WTC11 (cell line): ENCODE results near the gene FAM53A. TPM values are rescaled to one million over a fixed set of nuclear protein-coding genes. Genes with fewer than 3 reads are reported as not detected.

Source experiments
- ATAC-seq: fragments of 200-7000 bp; cut with Tn5 transposase; 2 replicates; pipeline ENCODE4 v1.10.0; 2021; ENCODE audit warnings: mild to moderate bottlenecking, moderate library complexity
- CTCF ChIA-PET: fragments of 300-600 bp; sonication (Branson Sonifier 250); formaldehyde crosslinking; loops from one replicate; lab custom pipeline; 2021; ENCODE audit warnings: antibody characterized with exemption; lab: Charles Lee
- POLR2A ChIA-PET: fragments of 350-600 bp; sonication (Branson Sonifier 250); formaldehyde crosslinking; loops from one replicate; lab custom pipeline; 2021; ENCODE audit warnings: antibody characterized with exemption; lab: Charles Lee
- DNase-seq: peaks from one replicate; pipeline ENCODE4 v3.0.0; 2021; ENCODE audit warnings: low spot score
- H3K27ac Mint-ChIP-seq: 2 replicates; pipeline ENCODE4 v1.8.0; 2021; ENCODE audit warnings: mixed read lengths
- H3K27me3 Mint-ChIP-seq: 2 replicates; pipeline ENCODE4 v1.8.0; 2021; ENCODE audit warnings: low read depth, mild to moderate bottlenecking, moderate library complexity, mixed read lengths
- H3K36me3 Mint-ChIP-seq: 2 replicates; pipeline ENCODE4 v1.8.0; 2021; ENCODE audit warnings: mixed read lengths
- H3K4me1 Mint-ChIP-seq: 2 replicates; pipeline ENCODE4 v1.8.0; 2022; ENCODE audit warnings: mixed read lengths
- H3K4me3 Mint-ChIP-seq: 2 replicates; pipeline ENCODE4 v1.8.0; 2021; ENCODE audit warnings: mild to moderate bottlenecking, moderate library complexity, mixed read lengths
- H3K9me3 Mint-ChIP-seq: 2 replicates; pipeline ENCODE4 v1.8.0; 2021; ENCODE audit warnings: mixed read lengths
- ATF1 ChIP-seq: sonication (generic); formaldehyde crosslinking; IDR thresholded peaks from 2 replicates; pipeline ENCODE4 v1.8.1; 2023; ENCODE audit warnings: mild to moderate bottlenecking, moderate library complexity, missing genetic modification reagents
- ATF6 ChIP-seq: sonication (generic); formaldehyde crosslinking; IDR thresholded peaks from 2 replicates; pipeline ENCODE4 v1.8.1; 2023; ENCODE audit warnings: mild to moderate bottlenecking, missing genetic modification reagents
- E2F5 ChIP-seq: sonication (generic); formaldehyde crosslinking; IDR thresholded peaks from 2 replicates; pipeline ENCODE4 v1.8.1; 2022; ENCODE audit warnings: mild to moderate bottlenecking, moderate library complexity, missing genetic modification reagents
- EMX1 ChIP-seq: fragments of 250-450 bp; sonication (Bioruptor Pico); IDR thresholded peaks from 2 replicates; pipeline ENCODE4 v1.8.0; 2021; ENCODE audit warnings: mild to moderate bottlenecking
- FOXJ3 ChIP-seq: sonication (generic); formaldehyde crosslinking; IDR thresholded peaks from 2 replicates; pipeline ENCODE4 v1.9.0; 2021; ENCODE audit warnings: missing genetic modification reagents, mild to moderate bottlenecking, borderline replicate concordance
- FOXP1 ChIP-seq: sonication (generic); formaldehyde crosslinking; IDR thresholded peaks from 2 replicates; pipeline ENCODE4 v1.8.0; 2022; ENCODE audit warnings: missing genetic modification reagents, mild to moderate bottlenecking, moderate library complexity, borderline replicate concordance
- GRHL2 ChIP-seq: fragments of 250-450 bp; sonication (Bioruptor Pico); IDR thresholded peaks from 2 replicates; pipeline ENCODE4 v1.8.0; 2022; ENCODE audit warnings: mild to moderate bottlenecking, moderate library complexity; ENCODE audit not compliant: insufficient replicate concordance, severe bottlenecking
- MYBL2 ChIP-seq: sonication (generic); formaldehyde crosslinking; IDR thresholded peaks from 2 replicates; pipeline ENCODE4 v1.8.1; 2023; ENCODE audit warnings: mild to moderate bottlenecking, moderate library complexity, missing genetic modification reagents
- NFATC4 ChIP-seq: fragments of 250-450 bp; sonication (Bioruptor Pico); IDR thresholded peaks from 2 replicates; pipeline ENCODE4 v1.9.0; 2021; ENCODE audit warnings: mild to moderate bottlenecking
- NR3C1 ChIP-seq: sonication (generic); formaldehyde crosslinking; conservative IDR thresholded peaks from 2 replicates; pipeline ENCODE4 v1.8.1; 2023; ENCODE audit warnings: low read depth, mild to moderate bottlenecking, missing genetic modification reagents
- OVOL2 ChIP-seq: fragments of 250-450 bp; sonication (Bioruptor Pico); IDR thresholded peaks from 2 replicates; pipeline ENCODE4 v1.9.0; 2021; ENCODE audit warnings: mild to moderate bottlenecking, borderline replicate concordance
- RELA ChIP-seq: sonication (generic); formaldehyde crosslinking; IDR thresholded peaks from 2 replicates; pipeline ENCODE4 v1.8.1; 2022; ENCODE audit warnings: missing genetic modification reagents, mild to moderate bottlenecking, borderline replicate concordance
- RORB ChIP-seq: fragments of 250-450 bp; sonication (Bioruptor Pico); IDR thresholded peaks from 2 replicates; pipeline ENCODE4 v1.9.0; 2021; ENCODE audit warnings: mild to moderate bottlenecking
- TEAD1 ChIP-seq: sonication (generic); formaldehyde crosslinking; IDR thresholded peaks from 2 replicates; pipeline ENCODE4 v1.8.0; 2022; ENCODE audit warnings: mild to moderate bottlenecking, missing genetic modification reagents
- TEAD4 ChIP-seq: sonication (generic); formaldehyde crosslinking; IDR thresholded peaks from 2 replicates; pipeline ENCODE4 v1.8.0; 2022; ENCODE audit warnings: mild to moderate bottlenecking, missing genetic modification reagents
- USF2 ChIP-seq: sonication (generic); formaldehyde crosslinking; IDR thresholded peaks from 2 replicates; pipeline ENCODE4 v1.8.1; 2023; ENCODE audit warnings: mild to moderate bottlenecking, missing genetic modification reagents, moderate library complexity
- ZNF138 ChIP-seq: sonication (generic); formaldehyde crosslinking; conservative IDR thresholded peaks from 2 replicates; pipeline ENCODE4 v1.8.1; 2022; ENCODE audit warnings: mild to moderate bottlenecking, moderate library complexity, missing genetic modification reagents
- ZNF263 ChIP-seq: sonication (generic); formaldehyde crosslinking; IDR thresholded peaks from 2 replicates; pipeline ENCODE4 v1.8.1; 2022; ENCODE audit warnings: low read depth, mild to moderate bottlenecking, moderate library complexity, missing genetic modification reagents
- ZNF423 ChIP-seq: fragments of 250-450 bp; sonication (Bioruptor Pico); IDR thresholded peaks from 2 replicates; pipeline ENCODE4 v2.1.2; 2022; ENCODE audit warnings: mild to moderate bottlenecking, moderate library complexity
- ZNF512 ChIP-seq: sonication (generic); formaldehyde crosslinking; IDR thresholded peaks from 2 replicates; pipeline ENCODE4 v1.8.1; 2022; ENCODE audit warnings: missing genetic modification reagents, borderline replicate concordance
- total RNA-seq: library from RNA; stranded (reverse); gene quantifications from 3 replicates; pipeline ENCODE4 v1.2.3, GENCODE V29; 2021
- TF ChIP-seq, protein P1 (sequence below): sonication (generic); formaldehyde crosslinking; IDR thresholded peaks from 2 replicates; pipeline ENCODE4 v1.8.0; 2022; ENCODE audit warnings: mild to moderate bottlenecking, missing genetic modification reagents
- TF ChIP-seq, protein P2 (sequence below): sonication (generic); formaldehyde crosslinking; IDR thresholded peaks from 2 replicates; pipeline ENCODE4 v1.8.1; 2022; ENCODE audit warnings: low read depth, missing genetic modification reagents, borderline replicate concordance
- TF ChIP-seq, protein P3 (sequence below): sonication (generic); formaldehyde crosslinking; IDR thresholded peaks from 2 replicates; pipeline ENCODE4 v1.8.0; 2022; ENCODE audit warnings: mild to moderate bottlenecking, missing genetic modification reagents

FAM53A gene
- total RNA-seq, 1 experiment from 2014 or later, result 2.9 TPM

DNA sequence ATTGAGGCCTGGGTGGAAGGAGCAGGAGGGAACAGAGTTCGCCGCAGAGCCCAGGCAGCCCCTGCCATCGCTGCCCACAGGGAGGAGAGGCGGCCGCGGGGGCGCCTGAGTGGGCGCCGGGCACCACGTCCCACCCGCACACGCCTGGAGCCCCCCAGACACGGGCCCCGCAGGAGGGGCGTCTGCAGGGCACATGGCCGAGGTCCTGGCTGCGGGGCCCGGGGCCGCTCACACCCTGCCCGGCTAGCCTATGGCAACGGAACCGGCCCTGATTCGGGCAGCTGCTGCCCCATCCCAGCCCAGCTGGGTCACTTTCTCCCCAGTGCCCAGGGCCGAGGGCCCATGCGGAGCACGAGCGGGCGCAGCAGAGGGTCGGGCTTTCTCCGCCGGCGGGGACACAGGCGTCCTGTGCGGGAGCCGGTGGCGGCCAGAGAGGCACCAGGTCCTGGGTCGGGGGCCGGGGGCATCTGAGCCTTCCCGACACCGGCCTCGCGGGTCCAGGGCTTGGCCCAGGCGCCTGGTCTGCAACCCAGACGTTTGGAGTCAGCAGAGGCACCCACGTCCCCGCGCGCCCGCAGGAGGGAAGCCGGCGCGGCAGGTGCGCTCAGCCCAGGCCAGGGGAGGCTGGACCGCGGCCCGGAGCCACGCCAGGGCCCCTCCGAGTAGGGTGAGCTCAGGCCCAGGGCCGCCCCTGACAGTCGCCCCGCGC lies 91.2 kb downstream of the FAM53A start (continued):
- TF ChIP-seq, protein P1, sequence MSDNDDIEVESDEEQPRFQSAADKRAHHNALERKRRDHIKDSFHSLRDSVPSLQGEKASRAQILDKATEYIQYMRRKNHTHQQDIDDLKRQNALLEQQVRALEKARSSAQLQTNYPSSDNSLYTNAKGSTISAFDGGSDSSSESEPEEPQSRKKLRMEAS (CRISPR knock-in tag), result no peak
- no peak for TF ChIP-seq USF2 (CRISPR knock-in tag)

DNA sequence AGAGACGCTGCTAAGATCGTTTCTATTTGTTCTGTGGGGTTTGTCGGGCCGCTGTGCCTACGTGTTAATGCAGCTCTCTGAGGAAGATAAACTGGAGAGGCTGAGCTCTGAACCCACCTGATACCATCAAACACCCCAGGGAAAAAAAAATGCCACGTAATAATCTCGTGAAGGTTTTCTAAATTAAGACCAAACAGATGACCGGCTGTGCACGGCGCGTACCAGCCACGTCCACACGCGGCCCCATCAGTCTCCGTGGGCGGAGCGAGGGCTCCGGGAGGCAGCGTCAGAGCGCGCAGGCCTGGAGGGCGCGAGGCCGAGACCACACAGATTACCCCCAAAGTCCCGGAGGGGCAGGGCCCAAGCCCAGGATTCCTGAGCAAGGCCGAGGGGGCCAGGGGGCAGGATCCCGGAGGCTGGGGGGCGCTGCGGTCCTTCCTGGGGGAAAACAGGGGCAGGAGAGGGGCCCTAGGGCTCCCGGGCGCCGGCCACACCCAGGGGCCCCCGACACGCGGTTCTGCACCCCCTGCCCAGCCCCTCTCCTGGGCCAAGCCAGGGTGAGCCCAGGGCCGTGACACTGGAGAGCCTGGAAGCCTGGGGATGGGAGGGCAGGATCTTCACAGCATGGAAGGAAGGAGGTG lies 91.9 kb downstream of the FAM53A start:
- H3K4me1 Mint-ChIP-seq, result no peaks in the 10 kb centered on the region
- CTCF ChIA-PET, result interaction anchor here (0.5 kb wide), 1 partner anchor 17 kb away, joined by 3 read pairs; no protein-coding TSS in a partner anchor
- peaks cover 5% of the 10 kb centered on the region; the same call in 1 of the 2 replicates for H3K27me3 Mint-ChIP-seq
- DNase-seq (peak; percentile 7), ATAC-seq (no peak)
- peaks cover 8% of the 10 kb centered on the region for H3K36me3 Mint-ChIP-seq
- no peak overlapping the region for H3K4me3 Mint-ChIP-seq
- H3K27ac Mint-ChIP-seq, result no peak overlapping the region
- POLR2A ChIA-PET, result no interaction called here
- no peak for TF ChIP-seq RELA
- no peak for TF ChIP-seq GRHL2 (CRISPR knock-in tag)
- no peak for TF ChIP-seq ZNF263
- TF ChIP-seq E2F5 (CRISPR knock-in tag), result no peak
- TF ChIP-seq, protein P1 (CRISPR knock-in tag), result no peak
- no peak for TF ChIP-seq NR3C1 (CRISPR knock-in tag)
- no peak for TF ChIP-seq ZNF512 (CRISPR knock-in tag)
- H3K9me3 Mint-ChIP-seq, result peaks cover 24% of the 10 kb centered on the region

GRCh38 chr4:1591107-1591506 lies 93.0 kb downstream of the FAM53A start:
- peaks cover 29% of the 10 kb centered on the region for H3K9me3 Mint-ChIP-seq
- POLR2A ChIA-PET, result no interaction called here
- ATAC-seq (no peak), DNase-seq (no peak)
- H3K4me1 Mint-ChIP-seq, result no peaks in the 10 kb centered on the region
- peaks cover 8% of the 10 kb centered on the region; the same call in 1 of the 2 replicates for H3K27me3 Mint-ChIP-seq
- no peak overlapping the region for H3K4me3 Mint-ChIP-seq
- CTCF ChIA-PET, result no interaction called here
- peaks cover 8% of the 10 kb centered on the region for H3K36me3 Mint-ChIP-seq
- no peak overlapping the region for H3K27ac Mint-ChIP-seq
- no peak for TF ChIP-seq FOXP1
- TF ChIP-seq OVOL2, result no peak
- TF ChIP-seq, protein P2, sequence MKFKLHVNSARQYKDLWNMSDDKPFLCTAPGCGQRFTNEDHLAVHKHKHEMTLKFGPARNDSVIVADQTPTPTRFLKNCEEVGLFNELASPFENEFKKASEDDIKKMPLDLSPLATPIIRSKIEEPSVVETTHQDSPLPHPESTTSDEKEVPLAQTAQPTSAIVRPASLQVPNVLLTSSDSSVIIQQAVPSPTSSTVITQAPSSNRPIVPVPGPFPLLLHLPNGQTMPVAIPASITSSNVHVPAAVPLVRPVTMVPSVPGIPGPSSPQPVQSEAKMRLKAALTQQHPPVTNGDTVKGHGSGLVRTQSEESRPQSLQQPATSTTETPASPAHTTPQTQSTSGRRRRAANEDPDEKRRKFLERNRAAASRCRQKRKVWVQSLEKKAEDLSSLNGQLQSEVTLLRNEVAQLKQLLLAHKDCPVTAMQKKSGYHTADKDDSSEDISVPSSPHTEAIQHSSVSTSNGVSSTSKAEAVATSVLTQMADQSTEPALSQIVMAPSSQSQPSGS (CRISPR knock-in tag), result no peak
- no peak for TF ChIP-seq ATF1 (CRISPR knock-in tag)
- TF ChIP-seq FOXJ3 (CRISPR knock-in tag), result no peak
- TF ChIP-seq ZNF138 (CRISPR knock-in tag), result no peak
- TF ChIP-seq TEAD1, result no peak
- no peak for TF ChIP-seq TEAD4 (CRISPR knock-in tag)
- no peak for TF ChIP-seq MYBL2 (CRISPR knock-in tag)
- TF ChIP-seq GRHL2 (CRISPR knock-in tag), result no peak
- TF ChIP-seq ATF6 (CRISPR knock-in tag), result no peak
- TF ChIP-seq ZNF423 (CRISPR knock-in tag), result no peak
- no peak for TF ChIP-seq RORB (CRISPR knock-in tag)
- TF ChIP-seq, protein P3, sequence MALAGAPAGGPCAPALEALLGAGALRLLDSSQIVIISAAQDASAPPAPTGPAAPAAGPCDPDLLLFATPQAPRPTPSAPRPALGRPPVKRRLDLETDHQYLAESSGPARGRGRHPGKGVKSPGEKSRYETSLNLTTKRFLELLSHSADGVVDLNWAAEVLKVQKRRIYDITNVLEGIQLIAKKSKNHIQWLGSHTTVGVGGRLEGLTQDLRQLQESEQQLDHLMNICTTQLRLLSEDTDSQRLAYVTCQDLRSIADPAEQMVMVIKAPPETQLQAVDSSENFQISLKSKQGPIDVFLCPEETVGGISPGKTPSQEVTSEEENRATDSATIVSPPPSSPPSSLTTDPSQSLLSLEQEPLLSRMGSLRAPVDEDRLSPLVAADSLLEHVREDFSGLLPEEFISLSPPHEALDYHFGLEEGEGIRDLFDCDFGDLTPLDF, result no peak
- TF ChIP-seq NFATC4 (CRISPR knock-in tag), result no peak
- no peak for TF ChIP-seq EMX1
